Thoracic aorta (tissue), 2 donors: ENCODE measurements around the gene ARID1B. TPM values are rescaled to one million over a fixed set of nuclear protein-coding genes. Genes with fewer than 3 reads are reported as not detected.

Experiments
- ATAC-seq: fragments of 150-250 bp; one replicate; pipeline ENCODE4 v1.8.0; 2017; ENCODE audit warnings: low read depth; ENCODE audit not compliant: insufficient number of reproducible peaks, low FRiP score
- DNase-seq: peaks from one replicate; pipeline ENCODE4 v3.0.0-alpha.2; 2020; ENCODE audit warnings: low spot score
- H3K27ac ChIP-seq, 2 donors: fragments of 200-600 bp; sonication (generic); 1 replicate in 1 of 2; 2 replicates in 1 of 2; pipeline ENCODE4 v1.5.1; 2016; ENCODE audit warnings: mild to moderate bottlenecking in 2 of 2, moderate library complexity in 2 of 2
- H3K27me3 ChIP-seq: fragments of 200-600 bp; sonication (generic); replicated peaks from 2 replicates; pipeline ENCODE4 v1.6.0; 2016; ENCODE audit warnings: mild to moderate bottlenecking; ENCODE audit not compliant: insufficient read depth
- H3K36me3 ChIP-seq: fragments of 200-600 bp; sonication (generic); one replicate; pipeline ENCODE4 v1.5.1; 2016
- H3K4me1 ChIP-seq, 2 donors: fragments of 200-600 bp; sonication (generic); 1 replicate in 1 of 2; 2 replicates in 1 of 2; pipeline versions ENCODE4 v1.5.1 to v1.6.0; 2016; ENCODE audit warnings: low read depth in 2 of 2, mild to moderate bottlenecking in 1 of 2; ENCODE audit not compliant: control insufficient read depth in 1 of 2
- H3K4me3 ChIP-seq: fragments of 200-600 bp; sonication (generic); 2 replicates; pipeline ENCODE4 v1.5.1; 2016; ENCODE audit warnings: mild to moderate bottlenecking
- H3K9me3 ChIP-seq: fragments of 200-600 bp; sonication (generic); 2 replicates; pipeline ENCODE4 v1.5.1; 2016
- total RNA-seq, 2 donors: library from RNA; depleted of rRNA; stranded (reverse); fragments of >200 nt; gene quantifications; one replicate each; pipeline versions ENCODE4 v1.1.0 to v1.2.3, GENCODE V29; 2016
- TF ChIP-seq, protein P1 (sequence below): fragments of 200-600 bp; sonication (generic); IDR thresholded peaks from one replicate; pipeline ENCODE4 v1.5.1; 2019; ENCODE audit warnings: antibody characterized with exemption

ARID1B gene
- total RNA-seq, 2 donors from 2014 or later = 120 to 158 TPM

DNA sequence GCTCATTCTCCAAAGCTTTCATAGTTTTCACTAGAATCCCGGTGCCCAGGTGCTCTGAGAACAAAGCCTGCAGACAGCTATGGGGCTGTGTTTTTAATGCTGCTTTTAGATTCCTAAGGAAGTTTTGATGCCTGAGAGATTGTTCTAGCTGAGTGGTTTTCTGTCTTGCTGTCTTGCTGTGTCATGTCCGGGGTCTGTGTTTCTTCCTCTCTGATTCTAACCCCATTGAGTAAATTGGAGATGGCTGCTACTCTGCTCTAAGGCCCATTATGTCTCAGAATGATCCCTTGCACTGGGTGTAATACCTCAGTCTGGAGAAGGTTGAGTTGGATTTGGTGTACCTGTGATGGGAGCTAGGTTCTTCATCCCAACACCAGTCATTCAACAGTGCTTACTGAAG is 63.4 kb downstream of the ARID1B start:
- Histone ChIP-seq H3K27me3 (no peaks in the 10 kb centered on the region), H3K4me3 (peak overlapping the region; percentile 49), H3K9me3 (no peaks in the 10 kb centered on the region), H3K4me1 (peaks cover 47 to 78% of the 10 kb centered on the region in 2 donors), H3K36me3 (no peaks in the 10 kb centered on the region), H3K27ac (peak overlapping the region; percentile 59 to 60)
- TF ChIP-seq, protein P1, sequence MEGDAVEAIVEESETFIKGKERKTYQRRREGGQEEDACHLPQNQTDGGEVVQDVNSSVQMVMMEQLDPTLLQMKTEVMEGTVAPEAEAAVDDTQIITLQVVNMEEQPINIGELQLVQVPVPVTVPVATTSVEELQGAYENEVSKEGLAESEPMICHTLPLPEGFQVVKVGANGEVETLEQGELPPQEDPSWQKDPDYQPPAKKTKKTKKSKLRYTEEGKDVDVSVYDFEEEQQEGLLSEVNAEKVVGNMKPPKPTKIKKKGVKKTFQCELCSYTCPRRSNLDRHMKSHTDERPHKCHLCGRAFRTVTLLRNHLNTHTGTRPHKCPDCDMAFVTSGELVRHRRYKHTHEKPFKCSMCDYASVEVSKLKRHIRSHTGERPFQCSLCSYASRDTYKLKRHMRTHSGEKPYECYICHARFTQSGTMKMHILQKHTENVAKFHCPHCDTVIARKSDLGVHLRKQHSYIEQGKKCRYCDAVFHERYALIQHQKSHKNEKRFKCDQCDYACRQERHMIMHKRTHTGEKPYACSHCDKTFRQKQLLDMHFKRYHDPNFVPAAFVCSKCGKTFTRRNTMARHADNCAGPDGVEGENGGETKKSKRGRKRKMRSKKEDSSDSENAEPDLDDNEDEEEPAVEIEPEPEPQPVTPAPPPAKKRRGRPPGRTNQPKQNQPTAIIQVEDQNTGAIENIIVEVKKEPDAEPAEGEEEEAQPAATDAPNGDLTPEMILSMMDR = no peak
- DNase-seq = no peak
- no peak for ATAC-seq

DNA sequence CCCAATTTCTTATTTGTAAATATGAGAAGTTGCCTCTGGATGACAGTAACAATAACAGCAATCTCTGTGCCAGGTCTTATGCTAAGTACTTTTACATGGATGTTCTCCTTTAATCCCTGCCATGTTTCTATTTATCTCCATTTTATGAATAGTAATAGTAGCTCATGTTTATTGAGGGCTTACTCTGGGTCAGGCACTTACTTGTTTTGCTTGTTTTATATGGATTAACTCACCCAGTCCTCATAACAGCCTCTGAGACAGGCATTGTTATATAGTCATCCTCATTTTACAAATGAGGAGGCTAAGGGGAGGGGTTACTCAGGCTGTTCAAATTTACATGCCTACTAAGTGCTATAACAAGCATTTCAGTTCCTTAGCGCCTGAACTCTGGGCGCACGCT is 64.3 kb downstream of the ARID1B start:
- no peaks in the 10 kb centered on the region for H3K9me3 ChIP-seq
- peaks cover 50 to 87% of the 10 kb centered on the region in 2 donors for H3K4me1 ChIP-seq
- TF ChIP-seq, protein P1 = no peak
- no peaks in the 10 kb centered on the region for H3K27me3 ChIP-seq
- DNase-seq (no peak), ATAC-seq (no peak)
- no peaks in the 10 kb centered on the region for H3K36me3 ChIP-seq
- H3K27ac ChIP-seq = no peak overlapping the region
- no peak overlapping the region for H3K4me3 ChIP-seq

DNA sequence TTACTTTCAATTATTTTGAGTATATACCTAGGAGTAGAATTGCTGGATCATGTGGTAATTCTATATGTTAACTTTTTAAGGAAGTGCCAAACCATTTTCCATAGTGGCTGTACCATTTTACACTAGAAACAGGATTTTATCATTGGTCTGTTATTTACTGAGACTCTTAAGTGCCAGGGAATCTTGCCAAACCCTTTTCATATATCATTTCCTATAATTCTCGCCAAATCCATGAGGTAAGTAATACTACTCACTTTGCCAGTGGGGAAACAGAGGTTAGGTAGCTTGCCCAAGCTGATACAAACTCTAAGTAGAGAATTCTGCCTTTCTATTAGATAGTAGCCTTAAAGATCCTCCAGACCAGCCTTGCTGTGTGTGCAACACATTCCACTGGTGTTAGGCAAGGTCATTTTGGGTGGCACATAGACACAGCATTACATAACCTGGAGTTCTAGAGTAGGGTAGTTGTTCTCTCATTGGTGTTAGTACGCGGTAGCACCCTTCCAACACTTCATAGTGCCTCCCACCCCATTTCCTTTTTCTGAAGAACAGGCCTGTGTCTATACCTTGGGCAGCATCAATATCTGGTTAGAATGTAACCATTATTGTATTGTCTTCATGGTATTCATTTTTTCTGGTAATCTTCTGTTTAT is 65.5 kb downstream of the ARID1B start:
- H3K4me3 ChIP-seq = no peak overlapping the region
- no peak for DNase-seq
- TF ChIP-seq, protein P1 = no peak
- H3K4me1 ChIP-seq = peaks cover 54 to 92% of the 10 kb centered on the region in 2 donors
- no peaks in the 10 kb centered on the region for H3K36me3 ChIP-seq
- H3K27ac ChIP-seq = no peak overlapping the region
- H3K27me3 ChIP-seq = no peaks in the 10 kb centered on the region
- ATAC-seq = no peak
- no peaks in the 10 kb centered on the region for H3K9me3 ChIP-seq

DNA sequence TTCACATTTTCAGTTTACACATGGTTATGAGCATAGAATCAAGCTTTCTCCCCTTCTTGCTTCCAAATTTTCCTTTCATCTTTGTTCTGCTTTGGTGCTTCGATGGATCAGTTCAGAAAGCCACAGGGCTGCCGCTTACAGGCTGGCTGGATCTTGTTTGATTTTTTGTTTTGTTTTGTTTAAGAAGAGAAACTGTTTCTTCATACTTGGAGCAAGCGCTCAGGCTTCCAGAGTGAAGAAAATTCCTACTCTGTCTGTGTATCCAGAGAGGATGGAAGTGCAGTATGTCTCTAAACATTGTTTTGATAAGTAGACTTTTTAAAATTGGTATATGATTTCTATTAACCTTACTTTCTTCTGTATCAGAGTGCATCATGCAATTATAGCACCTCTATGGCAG is 66.9 kb downstream of the ARID1B start:
- no peak for DNase-seq
- H3K27ac ChIP-seq = no peak overlapping the region
- H3K4me3 ChIP-seq = no peak overlapping the region
- TF ChIP-seq, protein P1 = no peak
- ATAC-seq = no peak
- H3K36me3 ChIP-seq = no peaks in the 10 kb centered on the region
- no peaks in the 10 kb centered on the region for H3K9me3 ChIP-seq
- peaks cover 63 to 95% of the 10 kb centered on the region in 2 donors for H3K4me1 ChIP-seq
- no peaks in the 10 kb centered on the region for H3K27me3 ChIP-seq

DNA sequence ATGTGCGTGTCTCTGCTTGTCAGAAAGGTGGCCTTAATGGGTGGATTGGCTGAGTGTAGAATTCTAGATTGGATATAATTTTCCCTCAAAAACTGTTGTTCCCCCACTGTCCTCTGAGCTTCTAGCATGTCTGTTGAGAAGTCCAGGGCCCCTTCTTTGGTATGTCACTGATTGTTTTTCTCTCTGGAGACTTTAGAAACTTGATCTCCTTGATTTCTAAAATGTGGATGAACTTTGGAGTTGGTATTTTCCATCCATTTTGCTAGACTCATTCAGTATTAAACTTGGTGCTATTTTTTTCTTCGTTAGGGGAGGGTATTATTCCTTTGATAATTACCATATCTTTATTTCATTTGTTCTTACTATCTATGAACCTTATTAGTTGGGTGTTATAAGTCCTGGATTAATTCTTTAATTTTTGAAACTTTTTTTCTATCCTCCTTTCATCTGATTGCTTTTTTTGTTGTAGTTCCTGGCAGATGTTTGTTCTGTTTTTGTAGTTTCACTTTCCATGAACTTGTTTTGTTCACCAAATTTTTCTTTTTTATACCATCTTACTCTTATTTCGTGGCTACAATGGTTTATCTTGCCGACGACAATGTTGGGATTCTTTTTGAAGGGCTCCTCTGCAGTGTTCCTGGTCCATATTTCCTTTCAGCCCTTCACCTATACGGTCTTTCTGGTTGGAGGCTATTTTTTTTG is 68.4 kb downstream of the ARID1B start:
- TF ChIP-seq, protein P1 = no peak
- ATAC-seq = no peak
- no peaks in the 10 kb centered on the region for H3K36me3 ChIP-seq
- no peak overlapping the region for H3K4me3 ChIP-seq
- no peak for DNase-seq
- peaks cover 62 to 95% of the 10 kb centered on the region in 2 donors for H3K4me1 ChIP-seq
- no peak overlapping the region for H3K27ac ChIP-seq
- H3K9me3 ChIP-seq = no peaks in the 10 kb centered on the region
- no peaks in the 10 kb centered on the region for H3K27me3 ChIP-seq
